GM23338 (cell line): ENCODE results near the gene KCNC4. TPM values are rescaled to one million over a fixed set of nuclear protein-coding genes. Genes with fewer than 3 reads are reported as not detected.

Experiments used
- ATAC-seq: fragments of 200-7000 bp; cut with Tn5 transposase; 3 replicates; pipeline ENCODE4 v1.9.1; 2020
- DNase-seq: peaks from one replicate; pipeline ENCODE4 v3.0.0-alpha.2; 2015; ENCODE audit warnings: low spot score
- H2AFZ ChIP-seq: fragments of 200-600 bp; sonication (generic); 2 replicates; pipeline ENCODE4 v1.8.0; 2016; ENCODE audit warnings: antibody characterized with exemption, mild to moderate bottlenecking, moderate library complexity
- H3F3A ChIP-seq: fragments of 200-600 bp; sonication (generic); replicated peaks from 2 replicates; pipeline ENCODE4 v1.8.0; 2017; ENCODE audit warnings: antibody characterized with exemption, mixed run types, low read depth
- H3K27ac ChIP-seq: fragments of 200-600 bp; sonication (generic); 2 replicates; pipeline ENCODE4 v1.6.1; 2016; ENCODE audit warnings: low read depth
- H3K27me3 ChIP-seq: fragments of 200-600 bp; sonication (generic); 2 replicates; pipeline ENCODE4 v1.8.0; 2016; ENCODE audit warnings: mild to moderate bottlenecking, mixed run types, moderate library complexity; ENCODE audit not compliant: insufficient read depth
- H3K36me3 ChIP-seq: fragments of 200-600 bp; sonication (generic); 2 replicates; pipeline ENCODE4 v1.8.0; 2016; ENCODE audit warnings: mild to moderate bottlenecking; ENCODE audit not compliant: insufficient read depth
- H3K4me1 ChIP-seq: fragments of 200-600 bp; sonication (generic); 2 replicates; pipeline ENCODE4 v1.8.0; 2016; ENCODE audit warnings: mild to moderate bottlenecking, moderate library complexity; ENCODE audit not compliant: insufficient read depth
- H3K4me2 ChIP-seq: fragments of 200-600 bp; sonication (generic); 2 replicates; pipeline ENCODE4 v1.7.1; 2017; ENCODE audit warnings: mixed run types
- H3K4me3 ChIP-seq: fragments of 200-600 bp; sonication (generic); 2 replicates; pipeline ENCODE4 v1.6.1; 2016; ENCODE audit warnings: mixed run types
- H3K79me2 ChIP-seq: fragments of 200-600 bp; sonication (generic); replicated peaks from 2 replicates; pipeline ENCODE4 v1.8.0; 2017; ENCODE audit warnings: mild to moderate bottlenecking; ENCODE audit not compliant: insufficient read depth
- H3K9me2 ChIP-seq: fragments of 200-600 bp; sonication (generic); 2 replicates; pipeline ENCODE4 v1.8.0; 2017; ENCODE audit not compliant: insufficient read depth
- H4K20me1 ChIP-seq: fragments of 200-600 bp; sonication (generic); replicated peaks from 2 replicates; pipeline ENCODE4 v1.8.0; 2017; ENCODE audit warnings: mild to moderate bottlenecking; ENCODE audit not compliant: insufficient read depth
- H3K27ac Mint-ChIP-seq: 2 replicates; pipeline ENCODE4 v1.8.0; 2020; ENCODE audit warnings: inconsistent platforms, mild to moderate bottlenecking, moderate library complexity, mixed read lengths
- H3K27me3 Mint-ChIP-seq: 3 replicates; pipeline ENCODE4 v1.8.0; 2022; ENCODE audit warnings: low read depth, mild to moderate bottlenecking, moderate library complexity, mixed read lengths, inconsistent platforms; ENCODE audit not compliant: insufficient read depth, poor library complexity
- H3K36me3 Mint-ChIP-seq: 3 replicates; pipeline ENCODE4 v1.8.0; 2021; ENCODE audit warnings: low read depth, mild to moderate bottlenecking, inconsistent platforms, moderate library complexity, mixed read lengths
- H3K4me1 Mint-ChIP-seq: 3 replicates; pipeline ENCODE4 v1.8.0; 2020; ENCODE audit warnings: mild to moderate bottlenecking, inconsistent platforms, mixed read lengths
- H3K4me3 Mint-ChIP-seq: 3 replicates; pipeline ENCODE4 v1.8.0; 2021; ENCODE audit warnings: moderate library complexity, mild to moderate bottlenecking, inconsistent platforms, mixed read lengths
- H3K9me3 Mint-ChIP-seq: 3 replicates; pipeline ENCODE4 v1.8.0; 2020; ENCODE audit warnings: moderate library complexity, mild to moderate bottlenecking, inconsistent platforms, mixed read lengths
- CREB1 ChIP-seq: fragments of 250-450 bp; sonication (Bioruptor Pico); IDR thresholded peaks from 2 replicates; pipeline ENCODE4 v1.5.0; 2020; ENCODE audit warnings: low read depth, mild to moderate bottlenecking, moderate library complexity
- ETS1 ChIP-seq: IDR thresholded peaks from 2 replicates; pipeline ENCODE4 v1.6.1; 2016; ENCODE audit warnings: antibody characterized with exemption
- EZH2 ChIP-seq: fragments of 200-600 bp; sonication (generic); IDR thresholded peaks from one replicate; pipeline ENCODE4 v1.8.0; 2017; ENCODE audit warnings: antibody characterized with exemption, mild to moderate bottlenecking, low read depth; ENCODE audit not compliant: unreplicated experiment
- EZH2phosphoT487 ChIP-seq: fragments of 200-600 bp; sonication (generic); IDR thresholded peaks from one replicate; pipeline ENCODE4 v1.8.1; 2018; ENCODE audit warnings: antibody characterized with exemption; ENCODE audit not compliant: unreplicated experiment
- JUNB ChIP-seq: IDR thresholded peaks from one replicate; pipeline ENCODE4 v1.6.1; 2016; ENCODE audit warnings: antibody characterized with exemption; ENCODE audit not compliant: unreplicated experiment
- NANOG ChIP-seq: IDR thresholded peaks from 2 replicates; pipeline ENCODE4 v1.6.1; 2016; ENCODE audit warnings: antibody characterized with exemption, borderline replicate concordance
- POLR2AphosphoS5 ChIP-seq: IDR thresholded peaks from 2 replicates; pipeline ENCODE4 v1.6.1; 2016; ENCODE audit warnings: antibody characterized with exemption, low read depth
- STAT1 ChIP-seq: IDR thresholded peaks from one replicate; pipeline ENCODE4 v1.6.1; 2016; ENCODE audit warnings: antibody characterized with exemption; ENCODE audit not compliant: unreplicated experiment
- ZNF114 ChIP-seq: fragments of 250-450 bp; sonication (Bioruptor Pico); IDR thresholded peaks from 2 replicates; pipeline ENCODE4 v1.5.0; 2020; ENCODE audit warnings: mild to moderate bottlenecking, moderate library complexity
- ZNF331 ChIP-seq: fragments of 250-450 bp; sonication (Bioruptor Pico); IDR thresholded peaks from 2 replicates; pipeline ENCODE4 v1.5.0; 2020; ENCODE audit warnings: low read depth, mild to moderate bottlenecking, moderate library complexity
- polyA plus RNA-seq: library from polyadenylated mRNA; unstranded; fragments of >200 nt; fragmentation: Nextera tagmentation; extraction: Ambion mirVana; gene quantifications from 2 replicates; pipeline ENCODE4 v1.2.1, GENCODE V29; 2016
- total RNA-seq: library from RNA; depleted of rRNA; stranded (reverse); fragments of >200 nt; shearing (Covaris generic); gene quantifications from 2 replicates; pipeline ENCODE4 v1.2.3, GENCODE V29; 2014
- TF ChIP-seq, protein P1 (sequence below), 2 experiments: fragments of 200-600 bp in 1 of 2; sonication (generic) in 1 of 2; conservative IDR thresholded peaks; 2 replicates each; pipeline versions ENCODE4 v1.5.1 to v1.6.1; 2016 to 2017; ENCODE audit warnings: antibody characterized with exemption in 2 of 2, low read depth in 2 of 2, mild to moderate bottlenecking in 2 of 2, moderate library complexity in 1 of 2
- TF ChIP-seq, protein P2 (sequence below): fragments of 250-450 bp; sonication (Bioruptor Pico); IDR thresholded peaks from 2 replicates; pipeline ENCODE4 v1.5.0; 2020; ENCODE audit warnings: mild to moderate bottlenecking, moderate library complexity
- TF ChIP-seq, protein P3 (sequence below): IDR thresholded peaks from one replicate; pipeline ENCODE4 v1.6.1; 2018; ENCODE audit warnings: antibody characterized with exemption; ENCODE audit not compliant: unreplicated experiment

Gene KCNC4
- total and polyA plus RNA-seq, 2 experiments from 2014 or later = 3.5 to 10.7 TPM

GRCh38 chr1:110201157-110201825 lies 8.8 kb upstream of the KCNC4 start:
- no peaks in the 10 kb centered on the region for H3K4me1 ChIP-seq
- H3K27me3 ChIP-seq = no peaks in the 10 kb centered on the region
- H3K4me3 ChIP-seq = no peak overlapping the region
- H3K4me1 Mint-ChIP-seq = peaks cover 7% of the 10 kb centered on the region
- H3F3A ChIP-seq = no peaks in the 10 kb centered on the region
- no peak overlapping the region for H3K4me3 Mint-ChIP-seq
- no peaks in the 10 kb centered on the region for H3K9me3 Mint-ChIP-seq
- H4K20me1 ChIP-seq = no peaks in the 10 kb centered on the region; the same call in 1 of the 2 replicates
- H3K36me3 Mint-ChIP-seq = no peaks in the 10 kb centered on the region
- TF ChIP-seq, protein P1, sequence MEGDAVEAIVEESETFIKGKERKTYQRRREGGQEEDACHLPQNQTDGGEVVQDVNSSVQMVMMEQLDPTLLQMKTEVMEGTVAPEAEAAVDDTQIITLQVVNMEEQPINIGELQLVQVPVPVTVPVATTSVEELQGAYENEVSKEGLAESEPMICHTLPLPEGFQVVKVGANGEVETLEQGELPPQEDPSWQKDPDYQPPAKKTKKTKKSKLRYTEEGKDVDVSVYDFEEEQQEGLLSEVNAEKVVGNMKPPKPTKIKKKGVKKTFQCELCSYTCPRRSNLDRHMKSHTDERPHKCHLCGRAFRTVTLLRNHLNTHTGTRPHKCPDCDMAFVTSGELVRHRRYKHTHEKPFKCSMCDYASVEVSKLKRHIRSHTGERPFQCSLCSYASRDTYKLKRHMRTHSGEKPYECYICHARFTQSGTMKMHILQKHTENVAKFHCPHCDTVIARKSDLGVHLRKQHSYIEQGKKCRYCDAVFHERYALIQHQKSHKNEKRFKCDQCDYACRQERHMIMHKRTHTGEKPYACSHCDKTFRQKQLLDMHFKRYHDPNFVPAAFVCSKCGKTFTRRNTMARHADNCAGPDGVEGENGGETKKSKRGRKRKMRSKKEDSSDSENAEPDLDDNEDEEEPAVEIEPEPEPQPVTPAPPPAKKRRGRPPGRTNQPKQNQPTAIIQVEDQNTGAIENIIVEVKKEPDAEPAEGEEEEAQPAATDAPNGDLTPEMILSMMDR (conservative IDR thresholded peaks at IDR 0.05; ENCODE audit: low read depth in 2 of 2) = no peak
- TF ChIP-seq POLR2AphosphoS5 (no peak), EZH2phosphoT487 (no peak), ZNF331 (CRISPR knock-in tag) (no peak), ETS1 (no peak), NANOG (no peak), ZNF114 (CRISPR knock-in tag) (no peak), STAT1 (no peak), CREB1 (CRISPR knock-in tag) (no peak), JUNB (no peak), EZH2 (no peak)
- TF ChIP-seq, protein P2, sequence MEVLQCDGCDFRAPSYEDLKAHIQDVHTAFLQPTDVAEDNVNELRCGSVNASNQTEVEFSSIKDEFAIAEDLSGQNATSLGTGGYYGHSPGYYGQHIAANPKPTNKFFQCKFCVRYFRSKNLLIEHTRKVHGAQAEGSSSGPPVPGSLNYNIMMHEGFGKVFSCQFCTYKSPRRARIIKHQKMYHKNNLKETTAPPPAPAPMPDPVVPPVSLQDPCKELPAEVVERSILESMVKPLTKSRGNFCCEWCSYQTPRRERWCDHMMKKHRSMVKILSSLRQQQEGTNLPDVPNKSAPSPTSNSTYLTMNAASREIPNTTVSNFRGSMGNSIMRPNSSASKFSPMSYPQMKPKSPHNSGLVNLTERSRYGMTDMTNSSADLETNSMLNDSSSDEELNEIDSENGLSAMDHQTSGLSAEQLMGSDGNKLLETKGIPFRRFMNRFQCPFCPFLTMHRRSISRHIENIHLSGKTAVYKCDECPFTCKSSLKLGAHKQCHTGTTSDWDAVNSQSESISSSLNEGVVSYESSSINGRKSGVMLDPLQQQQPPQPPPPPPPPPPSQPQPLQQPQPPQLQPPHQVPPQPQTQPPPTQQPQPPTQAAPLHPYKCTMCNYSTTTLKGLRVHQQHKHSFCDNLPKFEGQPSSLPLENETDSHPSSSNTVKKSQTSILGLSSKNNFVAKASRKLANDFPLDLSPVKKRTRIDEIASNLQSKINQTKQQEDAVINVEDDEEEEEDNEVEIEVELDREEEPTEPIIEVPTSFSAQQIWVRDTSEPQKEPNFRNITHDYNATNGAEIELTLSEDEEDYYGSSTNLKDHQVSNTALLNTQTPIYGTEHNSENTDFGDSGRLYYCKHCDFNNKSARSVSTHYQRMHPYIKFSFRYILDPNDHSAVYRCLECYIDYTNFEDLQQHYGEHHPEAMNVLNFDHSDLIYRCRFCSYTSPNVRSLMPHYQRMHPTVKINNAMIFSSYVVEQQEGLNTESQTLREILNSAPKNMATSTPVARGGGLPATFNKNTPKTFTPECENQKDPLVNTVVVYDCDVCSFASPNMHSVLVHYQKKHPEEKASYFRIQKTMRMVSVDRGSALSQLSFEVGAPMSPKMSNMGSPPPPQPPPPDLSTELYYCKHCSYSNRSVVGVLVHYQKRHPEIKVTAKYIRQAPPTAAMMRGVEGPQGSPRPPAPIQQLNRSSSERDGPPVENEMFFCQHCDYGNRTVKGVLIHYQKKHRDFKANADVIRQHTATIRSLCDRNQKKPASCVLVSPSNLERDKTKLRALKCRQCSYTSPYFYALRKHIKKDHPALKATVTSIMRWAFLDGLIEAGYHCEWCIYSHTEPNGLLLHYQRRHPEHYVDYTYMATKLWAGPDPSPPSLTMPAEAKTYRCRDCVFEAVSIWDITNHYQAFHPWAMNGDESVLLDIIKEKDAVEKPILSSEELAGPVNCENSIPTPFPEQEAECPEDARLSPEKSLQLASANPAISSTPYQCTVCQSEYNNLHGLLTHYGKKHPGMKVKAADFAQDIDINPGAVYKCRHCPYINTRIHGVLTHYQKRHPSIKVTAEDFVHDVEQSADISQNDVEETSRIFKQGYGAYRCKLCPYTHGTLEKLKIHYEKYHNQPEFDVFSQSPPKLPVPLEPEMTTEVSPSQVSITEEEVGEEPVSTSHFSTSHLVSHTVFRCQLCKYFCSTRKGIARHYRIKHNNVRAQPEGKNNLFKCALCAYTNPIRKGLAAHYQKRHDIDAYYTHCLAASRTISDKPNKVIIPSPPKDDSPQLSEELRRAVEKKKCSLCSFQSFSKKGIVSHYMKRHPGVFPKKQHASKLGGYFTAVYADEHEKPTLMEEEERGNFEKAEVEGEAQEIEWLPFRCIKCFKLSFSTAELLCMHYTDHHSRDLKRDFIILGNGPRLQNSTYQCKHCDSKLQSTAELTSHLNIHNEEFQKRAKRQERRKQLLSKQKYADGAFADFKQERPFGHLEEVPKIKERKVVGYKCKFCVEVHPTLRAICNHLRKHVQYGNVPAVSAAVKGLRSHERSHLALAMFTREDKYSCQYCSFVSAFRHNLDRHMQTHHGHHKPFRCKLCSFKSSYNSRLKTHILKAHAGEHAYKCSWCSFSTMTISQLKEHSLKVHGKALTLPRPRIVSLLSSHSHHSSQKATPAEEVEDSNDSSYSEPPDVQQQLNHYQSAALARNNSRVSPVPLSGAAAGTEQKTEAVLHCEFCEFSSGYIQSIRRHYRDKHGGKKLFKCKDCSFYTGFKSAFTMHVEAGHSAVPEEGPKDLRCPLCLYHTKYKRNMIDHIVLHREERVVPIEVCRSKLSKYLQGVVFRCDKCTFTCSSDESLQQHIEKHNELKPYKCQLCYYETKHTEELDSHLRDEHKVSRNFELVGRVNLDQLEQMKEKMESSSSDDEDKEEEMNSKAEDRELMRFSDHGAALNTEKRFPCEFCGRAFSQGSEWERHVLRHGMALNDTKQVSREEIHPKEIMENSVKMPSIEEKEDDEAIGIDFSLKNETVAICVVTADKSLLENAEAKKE (CRISPR knock-in tag) = no peak
- TF ChIP-seq, protein P3, sequence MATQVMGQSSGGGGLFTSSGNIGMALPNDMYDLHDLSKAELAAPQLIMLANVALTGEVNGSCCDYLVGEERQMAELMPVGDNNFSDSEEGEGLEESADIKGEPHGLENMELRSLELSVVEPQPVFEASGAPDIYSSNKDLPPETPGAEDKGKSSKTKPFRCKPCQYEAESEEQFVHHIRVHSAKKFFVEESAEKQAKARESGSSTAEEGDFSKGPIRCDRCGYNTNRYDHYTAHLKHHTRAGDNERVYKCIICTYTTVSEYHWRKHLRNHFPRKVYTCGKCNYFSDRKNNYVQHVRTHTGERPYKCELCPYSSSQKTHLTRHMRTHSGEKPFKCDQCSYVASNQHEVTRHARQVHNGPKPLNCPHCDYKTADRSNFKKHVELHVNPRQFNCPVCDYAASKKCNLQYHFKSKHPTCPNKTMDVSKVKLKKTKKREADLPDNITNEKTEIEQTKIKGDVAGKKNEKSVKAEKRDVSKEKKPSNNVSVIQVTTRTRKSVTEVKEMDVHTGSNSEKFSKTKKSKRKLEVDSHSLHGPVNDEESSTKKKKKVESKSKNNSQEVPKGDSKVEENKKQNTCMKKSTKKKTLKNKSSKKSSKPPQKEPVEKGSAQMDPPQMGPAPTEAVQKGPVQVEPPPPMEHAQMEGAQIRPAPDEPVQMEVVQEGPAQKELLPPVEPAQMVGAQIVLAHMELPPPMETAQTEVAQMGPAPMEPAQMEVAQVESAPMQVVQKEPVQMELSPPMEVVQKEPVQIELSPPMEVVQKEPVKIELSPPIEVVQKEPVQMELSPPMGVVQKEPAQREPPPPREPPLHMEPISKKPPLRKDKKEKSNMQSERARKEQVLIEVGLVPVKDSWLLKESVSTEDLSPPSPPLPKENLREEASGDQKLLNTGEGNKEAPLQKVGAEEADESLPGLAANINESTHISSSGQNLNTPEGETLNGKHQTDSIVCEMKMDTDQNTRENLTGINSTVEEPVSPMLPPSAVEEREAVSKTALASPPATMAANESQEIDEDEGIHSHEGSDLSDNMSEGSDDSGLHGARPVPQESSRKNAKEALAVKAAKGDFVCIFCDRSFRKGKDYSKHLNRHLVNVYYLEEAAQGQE = no peak
- DNase-seq (no peak), ATAC-seq (no peak; the same call in 2 of the 3 replicates)
- peaks cover 10% of the 10 kb centered on the region for H3K27me3 Mint-ChIP-seq
- H3K4me2 ChIP-seq = no peak overlapping the region
- no peak overlapping the region for H3K27ac Mint-ChIP-seq
- no peaks in the 10 kb centered on the region for H3K36me3 ChIP-seq
- peak overlapping the region; percentile 14; the same call in 1 of the 2 replicates for H2AFZ ChIP-seq
- no peak overlapping the region for H3K27ac ChIP-seq
- H3K79me2 ChIP-seq = no peaks in the 10 kb centered on the region
- H3K9me2 ChIP-seq = no peaks in the 10 kb centered on the region
